Left renal cortex interstitium (tissue), 4 donors: ENCODE data around the gene CPAMD8. TPM values are rescaled to one million over a fixed set of nuclear protein-coding genes. Genes with fewer than 3 reads are reported as not detected.
"Not testable (repeated sequence)": the region's sequence is repeated elsewhere in the genome, so short reads cannot be mapped to it uniquely, and the experiment has no call there.

ENCODE experiments used
- DNase-seq, 4 donors: peaks; one replicate each; pipeline ENCODE4 v3.0.0-alpha.2; 2013; ENCODE audit warnings: low read depth in 4 of 4, low spot score in 2 of 4, missing footprints in 1 of 4
- polyA plus RNA-seq, 4 donors: library from polyadenylated mRNA; unstranded; fragments of 120-200 nt; gene quantifications; one replicate each; pipeline ENCODE4 v1.2.1, GENCODE V29; 2013; ENCODE audit not compliant: insufficient read length in 4 of 4

The CPAMD8 gene
- polyA plus RNA-seq, 4 donors = 32.8 to 61.5 (median 45.7) TPM

DNA sequence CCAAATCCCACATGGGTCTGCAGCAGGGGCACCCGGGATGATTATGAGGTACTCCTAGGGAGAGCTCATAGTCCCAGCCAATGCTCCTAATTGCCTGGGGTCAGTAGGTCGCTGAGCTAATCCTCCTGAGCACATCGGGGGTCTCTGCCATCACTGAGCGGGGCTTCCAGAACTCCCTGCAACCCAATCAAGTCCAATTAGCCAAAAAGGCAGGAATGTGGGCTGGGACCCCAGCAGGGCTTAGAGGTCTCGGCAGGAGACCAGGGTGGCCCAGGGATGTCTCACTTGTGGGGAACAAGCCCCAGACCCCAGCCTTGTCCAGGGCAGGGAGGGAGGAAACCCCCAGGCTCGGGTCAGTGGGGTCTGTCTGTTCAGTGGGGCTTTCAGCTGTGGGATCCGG, 17.1 kb upstream of the CPAMD8 start:
- DNase-seq = no peak

DNA sequence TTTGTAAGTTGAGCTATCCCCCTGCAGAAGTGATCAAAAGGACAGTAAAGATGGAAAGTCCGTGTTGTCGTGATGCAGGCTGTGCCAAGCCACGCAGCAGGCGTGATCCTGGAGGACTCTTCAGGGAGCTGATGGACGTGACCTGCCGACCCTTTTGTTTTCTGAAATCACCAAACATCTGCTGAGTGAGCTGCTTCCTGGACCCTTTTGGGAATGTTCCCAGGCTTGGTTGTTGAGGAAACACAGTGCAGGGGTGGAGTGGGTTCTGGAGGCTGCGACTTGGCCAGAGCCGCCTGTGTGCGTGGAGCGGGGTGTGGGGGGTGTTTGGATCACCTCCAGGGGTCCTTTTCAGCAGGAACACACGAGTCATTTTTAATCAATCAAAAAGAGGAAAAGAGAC, 15.4 kb upstream of the CPAMD8 start:
- DNase-seq = no peak

DNA sequence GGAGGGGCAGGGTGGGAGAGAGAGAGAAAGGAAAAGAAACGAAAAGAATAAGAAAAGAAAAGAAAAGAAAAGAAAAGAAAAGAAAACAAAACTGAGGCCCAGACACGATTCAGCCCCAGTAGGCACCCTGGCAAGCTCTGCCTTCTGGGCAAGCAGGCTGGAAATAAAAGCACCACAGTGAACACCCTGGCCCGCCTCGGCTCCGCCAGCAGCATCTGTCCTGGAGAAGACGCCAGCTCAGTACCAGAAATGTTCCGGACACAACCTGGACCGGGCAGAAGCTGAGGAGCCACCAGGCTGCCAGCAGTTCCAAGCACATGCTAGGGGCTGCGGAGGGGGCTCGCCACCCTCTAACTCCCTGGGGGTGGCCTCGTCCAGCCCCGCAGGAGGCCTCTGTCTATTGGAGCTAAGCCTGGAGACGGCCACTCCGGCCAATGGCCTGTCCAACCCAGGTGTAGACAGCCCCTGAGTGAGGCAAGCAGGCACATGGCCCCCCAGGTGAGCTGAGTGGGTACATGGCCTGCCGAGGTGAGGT, 11.4 kb upstream of the CPAMD8 start:
- no peak for DNase-seq

DNA sequence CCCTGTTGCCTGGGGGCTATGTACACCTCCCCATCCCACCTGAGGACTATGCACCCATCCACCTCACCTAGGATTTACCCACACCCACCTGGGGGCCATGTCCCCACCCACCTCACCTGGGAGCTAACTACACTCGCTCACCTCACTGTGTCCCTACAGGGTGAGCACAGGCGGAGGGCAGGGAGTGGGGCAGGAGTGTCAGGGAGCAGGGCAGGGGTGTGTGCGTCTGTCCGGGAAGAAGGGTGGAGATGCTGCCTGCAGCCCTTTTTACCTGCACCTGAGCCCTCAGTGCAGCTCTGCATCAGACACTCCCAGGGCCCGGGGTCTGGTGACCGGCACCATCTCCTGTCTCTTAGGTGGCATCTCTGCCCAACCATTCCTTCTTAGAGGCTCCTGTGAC, 10.6 kb upstream of the CPAMD8 start:
- no peak for DNase-seq

DNA sequence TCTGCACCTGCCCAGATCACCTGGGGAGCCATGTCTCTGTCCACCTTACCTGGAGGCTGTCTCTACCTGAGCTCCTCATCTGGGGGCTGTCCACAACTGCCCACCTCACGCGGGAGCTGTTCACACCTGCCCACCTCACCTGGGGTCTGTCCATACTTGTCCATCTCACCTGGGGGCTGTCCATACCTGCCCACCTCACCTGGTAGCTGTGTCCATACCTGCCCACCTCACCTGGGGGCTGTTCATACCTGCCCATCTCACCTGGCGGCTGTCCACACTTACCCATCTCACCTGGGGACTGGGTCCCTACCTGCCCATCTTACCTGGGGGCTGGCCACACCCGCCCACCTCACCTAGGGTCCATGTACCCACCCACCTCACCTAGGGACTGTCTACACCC, 10.0 kb upstream of the CPAMD8 start:
- DNase-seq = no peak

DNA sequence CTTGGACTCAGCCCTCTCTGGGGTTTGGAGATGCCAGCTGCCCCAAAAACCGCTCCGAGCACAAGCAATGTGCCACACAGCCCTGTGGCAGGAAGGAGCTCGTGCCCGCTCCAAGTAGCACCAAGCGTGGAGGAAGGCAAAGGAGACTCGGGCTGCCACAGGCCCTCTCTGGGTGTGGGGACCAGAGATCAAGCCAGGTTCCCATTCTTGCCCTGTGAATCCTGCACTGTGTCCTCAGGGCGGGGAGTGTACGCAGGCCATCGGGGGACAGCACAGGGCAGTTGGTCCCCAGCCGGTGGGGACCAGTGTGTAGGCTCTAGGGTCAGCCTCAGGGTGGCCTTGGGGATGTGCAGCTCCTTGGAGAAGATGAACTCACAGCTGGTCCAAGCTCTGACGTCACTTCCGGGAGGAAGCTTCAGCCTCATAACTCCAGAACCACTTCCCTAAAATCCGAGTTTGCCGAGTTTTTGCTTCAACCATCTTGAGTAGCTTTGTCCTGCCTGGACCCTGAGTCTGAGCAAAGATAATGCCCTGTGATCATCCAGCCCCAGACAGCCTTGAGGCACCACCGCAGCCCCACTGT, 9.3 kb upstream of the CPAMD8 start:
- no peak for DNase-seq

DNA sequence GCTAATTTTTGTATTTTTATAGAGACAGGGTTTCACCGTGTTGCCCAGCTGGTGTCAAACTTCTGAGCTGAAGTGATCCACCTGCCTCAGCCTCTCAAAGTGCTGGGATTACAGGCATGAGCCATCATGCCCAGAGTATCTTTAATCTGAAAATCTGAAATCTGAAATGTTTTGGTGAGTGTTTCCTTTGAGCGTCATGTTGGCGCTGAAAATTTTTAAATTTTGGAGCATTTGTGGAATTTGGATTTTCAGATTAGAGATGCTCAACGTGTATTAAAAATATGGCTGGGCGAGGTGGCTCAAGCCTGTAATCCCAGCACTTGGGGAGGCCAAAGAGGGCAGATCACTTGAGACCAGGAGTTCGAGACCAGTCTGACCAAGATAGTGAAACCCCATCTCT, 5.1 kb upstream of the CPAMD8 start:
- no peak for DNase-seq

DNA sequence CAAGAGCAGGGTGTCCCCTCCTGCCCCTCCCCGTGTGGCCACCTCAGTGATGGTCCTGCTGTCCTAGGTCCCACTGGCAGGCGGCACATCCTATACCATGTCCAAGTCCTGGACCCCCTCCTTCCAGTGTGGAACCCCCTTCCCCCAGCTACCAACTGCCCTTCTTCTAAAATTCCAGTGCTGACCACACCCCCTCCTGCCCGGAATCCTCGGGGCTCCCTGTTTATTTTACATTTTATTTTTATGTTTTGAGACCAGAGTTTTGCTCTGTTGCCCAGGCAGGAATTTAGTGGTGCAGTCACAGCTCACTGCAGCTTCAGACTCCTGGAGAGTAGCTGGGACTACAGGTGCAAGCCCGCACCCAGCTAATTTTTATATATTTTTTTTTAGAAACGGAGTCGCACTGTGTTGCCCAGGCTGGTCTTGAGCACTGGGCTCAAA, 945 bp upstream of the CPAMD8 start:
- DNase-seq = no peak

DNA sequence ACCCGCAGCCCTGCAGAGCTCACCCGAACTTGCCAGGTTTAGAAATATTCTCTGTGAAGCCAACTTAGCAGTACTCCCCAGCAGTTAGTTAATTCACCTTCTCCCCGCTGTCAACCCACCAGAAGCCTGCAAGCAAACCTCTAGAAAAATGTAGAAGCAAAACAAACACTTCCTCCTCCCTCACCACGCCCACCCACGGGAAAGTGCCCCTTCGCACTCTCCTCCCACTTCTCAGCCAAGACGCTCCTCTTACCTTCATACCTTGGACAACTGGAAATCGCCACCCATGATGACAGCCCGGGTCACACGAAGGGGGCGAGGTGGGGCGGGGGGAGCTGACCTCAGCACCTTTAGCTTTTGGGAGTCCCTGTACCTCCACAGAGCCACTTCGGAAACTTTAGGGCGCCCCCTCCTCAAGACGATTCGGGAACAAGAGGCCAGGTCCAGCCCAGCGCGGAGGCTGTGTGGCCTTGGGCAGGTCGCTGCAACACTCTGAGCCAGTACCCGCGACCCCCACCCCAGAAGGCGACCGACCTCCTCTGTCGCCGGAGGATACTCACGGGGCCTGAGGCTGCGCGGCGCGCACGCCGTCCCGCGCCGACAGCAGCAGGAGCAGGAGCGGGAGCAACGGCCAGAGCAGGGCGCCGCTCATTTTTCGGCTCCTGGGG, 485 bp downstream of the CPAMD8 start:
- DNase-seq = no peak

DNA sequence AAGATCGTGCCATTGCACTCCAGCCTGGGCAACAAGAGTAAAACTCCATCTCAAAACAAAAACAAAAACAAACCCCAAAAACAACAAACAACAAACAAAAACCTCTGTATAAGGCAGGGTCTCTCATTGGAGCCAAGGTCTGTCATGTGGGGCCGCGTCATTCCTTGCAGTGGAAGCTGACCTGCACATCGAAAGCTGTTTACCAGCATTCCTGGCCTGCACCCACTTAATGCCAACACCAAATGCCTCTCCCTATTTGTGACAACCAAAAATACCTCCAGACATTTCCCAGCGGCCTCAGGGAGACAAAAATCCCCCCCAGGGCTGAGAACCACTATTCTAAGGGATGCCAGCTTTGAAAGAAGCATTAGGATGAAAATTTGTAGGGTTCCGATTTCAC, 1.2 kb downstream of the CPAMD8 start:
- DNase-seq = no peak

DNA sequence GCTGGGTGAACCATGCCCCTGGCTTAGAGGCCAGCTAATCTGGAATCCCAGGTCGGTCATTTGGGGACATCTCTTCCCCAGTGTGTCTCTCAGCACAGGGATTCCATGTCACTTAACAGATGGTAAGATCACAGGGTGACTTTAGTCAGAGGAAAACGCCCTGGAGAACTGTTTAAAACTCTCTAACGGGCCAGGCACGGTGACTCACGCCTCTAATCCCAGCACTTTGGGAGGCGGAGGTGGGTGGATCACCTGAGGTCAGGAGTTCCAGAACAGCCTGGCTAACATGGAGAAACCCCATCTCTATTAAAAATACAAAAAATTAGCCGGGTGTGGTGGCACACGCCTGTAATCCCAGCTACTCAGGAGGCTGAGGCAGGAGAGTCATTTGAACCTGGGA, 1.7 kb downstream of the CPAMD8 start:
- DNase-seq = not testable (repeated sequence)

DNA sequence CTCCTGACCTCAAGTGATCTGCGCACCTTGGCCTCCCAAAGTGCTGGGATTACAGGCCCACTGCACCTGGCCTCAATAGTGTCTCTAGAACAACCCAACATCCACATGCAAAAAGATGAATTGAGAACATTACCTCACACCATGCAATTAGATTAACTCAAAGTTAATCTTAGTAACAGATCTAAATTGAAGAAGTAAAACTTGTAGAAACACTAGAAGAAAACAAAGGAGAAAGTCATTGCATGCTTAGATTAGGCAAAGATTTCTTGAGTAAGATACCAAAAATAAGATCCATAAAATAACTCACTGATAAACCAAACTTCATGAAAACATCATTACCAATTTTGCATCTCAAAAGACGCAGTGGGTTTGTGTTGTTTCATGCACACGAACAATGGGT, 2.8 kb downstream of the CPAMD8 start:
- DNase-seq = no peak

DNA sequence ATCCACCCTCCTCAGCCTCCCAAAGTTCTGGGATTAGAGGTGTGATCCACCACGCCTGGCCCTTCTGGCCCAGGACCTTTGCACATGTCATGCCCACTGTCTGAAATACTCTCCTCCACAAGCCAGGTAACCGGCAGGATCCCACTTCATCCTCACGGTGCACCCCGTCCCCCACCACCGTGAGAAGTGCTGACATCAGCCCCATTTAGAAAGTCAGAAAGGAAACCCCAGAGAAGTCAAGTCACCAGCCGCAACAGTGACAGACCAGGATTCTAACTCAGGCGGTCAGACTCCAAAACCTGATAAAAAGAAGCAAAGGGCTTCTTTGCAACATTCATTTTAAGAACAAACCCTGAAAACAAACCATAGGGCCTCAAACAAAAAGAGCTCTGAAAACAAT, 3.9 kb downstream of the CPAMD8 start:
- no peak for DNase-seq

DNA sequence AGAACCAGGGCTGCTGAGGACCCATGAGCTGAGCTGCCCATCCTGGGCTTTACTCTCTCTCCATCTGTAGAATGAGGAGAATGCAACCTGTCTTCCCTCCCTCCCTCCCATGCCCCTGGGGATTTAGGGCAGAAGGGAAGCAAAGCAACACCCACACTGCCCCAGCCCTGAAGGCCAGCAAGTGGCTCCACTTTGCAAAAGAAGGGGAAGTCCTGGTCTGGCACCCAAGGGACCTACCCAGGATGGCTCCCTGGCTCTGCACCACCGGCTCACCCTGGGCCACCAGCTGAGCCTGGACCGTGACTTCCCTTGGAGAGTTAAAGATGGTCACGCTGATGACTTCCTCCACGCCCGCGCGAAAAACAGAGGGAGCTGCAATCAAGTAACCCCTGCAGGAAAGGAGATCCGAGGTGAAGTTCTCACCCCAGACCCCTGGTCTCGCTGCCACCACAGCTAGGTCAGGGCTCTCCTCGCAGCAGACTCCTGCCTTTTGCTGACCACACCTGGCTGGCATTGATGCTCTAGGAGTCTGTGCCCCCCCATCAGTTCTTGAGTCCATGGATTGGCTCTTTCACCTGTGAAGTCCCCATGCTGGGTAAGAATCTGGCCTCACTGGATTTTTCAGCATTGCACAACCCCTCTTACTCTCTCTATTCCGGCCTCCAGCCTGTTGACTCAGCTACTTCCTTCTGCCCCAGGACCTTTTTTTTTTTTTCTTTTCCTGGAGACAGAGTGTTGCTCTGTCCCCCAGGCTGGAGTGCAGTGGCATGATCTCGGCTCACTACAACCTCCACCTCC, 4.6 kb downstream of the CPAMD8 start:
- DNase-seq = no peak

DNA sequence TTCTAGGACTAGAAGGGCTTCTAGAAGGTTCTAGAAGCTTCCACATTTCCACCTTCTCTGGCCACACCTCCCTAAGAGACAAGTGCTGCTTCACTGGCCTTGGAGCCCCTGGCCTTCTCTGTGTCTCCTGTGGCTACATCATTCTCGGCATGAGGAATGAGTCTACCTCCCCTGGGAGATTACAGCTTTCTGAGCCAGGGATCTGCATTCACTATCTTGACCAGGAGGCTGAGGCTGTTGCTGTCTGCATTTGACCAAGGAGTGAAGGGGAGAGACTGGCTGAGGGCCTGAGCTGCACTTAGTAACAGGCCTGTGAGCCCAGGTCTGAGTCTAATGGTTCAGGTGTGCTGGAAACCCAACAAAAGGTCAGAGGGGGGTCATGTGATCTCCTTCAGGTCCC, 5.3 kb downstream of the CPAMD8 start:
- no peak for DNase-seq

DNA sequence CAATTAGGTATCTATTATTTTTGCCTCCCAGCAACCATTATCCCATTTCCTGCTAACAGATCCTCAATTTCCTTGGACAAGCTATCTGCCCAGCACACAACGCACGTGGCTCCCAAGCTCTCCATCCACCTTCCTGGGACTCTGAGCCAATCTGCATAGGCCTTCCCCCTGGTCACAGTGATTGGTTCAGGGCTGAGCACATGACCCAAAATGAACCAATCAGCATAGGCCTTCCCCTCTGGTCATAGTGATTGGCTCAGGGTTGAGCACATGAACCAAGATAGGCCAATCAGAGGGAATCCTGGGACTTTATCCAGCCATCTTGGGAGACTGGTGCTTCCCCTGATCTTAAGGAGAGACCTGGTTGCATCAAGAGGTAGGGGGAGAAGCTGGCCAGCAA, 5.8 kb downstream of the CPAMD8 start:
- DNase-seq = no peak

DNA sequence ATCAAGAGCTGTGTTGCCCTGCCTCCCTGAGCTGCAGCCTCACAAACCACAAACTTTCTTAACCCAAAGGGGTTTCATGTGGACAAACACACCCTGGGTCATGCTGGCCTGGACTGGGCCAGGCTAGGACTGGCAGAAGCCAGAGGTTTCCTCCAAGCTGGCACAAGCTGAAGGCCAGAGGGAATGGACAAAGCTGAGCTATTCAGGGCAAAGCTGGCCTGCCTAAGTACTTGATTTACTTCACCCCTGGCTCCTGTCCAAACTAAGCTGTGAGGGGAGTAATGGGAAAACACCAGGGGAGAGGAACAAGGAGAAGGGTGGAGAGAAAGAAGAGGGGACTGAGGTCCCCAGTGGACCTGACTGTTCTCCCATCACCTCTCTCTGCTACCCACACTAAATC, 6.2 kb downstream of the CPAMD8 start:
- DNase-seq = no peak

DNA sequence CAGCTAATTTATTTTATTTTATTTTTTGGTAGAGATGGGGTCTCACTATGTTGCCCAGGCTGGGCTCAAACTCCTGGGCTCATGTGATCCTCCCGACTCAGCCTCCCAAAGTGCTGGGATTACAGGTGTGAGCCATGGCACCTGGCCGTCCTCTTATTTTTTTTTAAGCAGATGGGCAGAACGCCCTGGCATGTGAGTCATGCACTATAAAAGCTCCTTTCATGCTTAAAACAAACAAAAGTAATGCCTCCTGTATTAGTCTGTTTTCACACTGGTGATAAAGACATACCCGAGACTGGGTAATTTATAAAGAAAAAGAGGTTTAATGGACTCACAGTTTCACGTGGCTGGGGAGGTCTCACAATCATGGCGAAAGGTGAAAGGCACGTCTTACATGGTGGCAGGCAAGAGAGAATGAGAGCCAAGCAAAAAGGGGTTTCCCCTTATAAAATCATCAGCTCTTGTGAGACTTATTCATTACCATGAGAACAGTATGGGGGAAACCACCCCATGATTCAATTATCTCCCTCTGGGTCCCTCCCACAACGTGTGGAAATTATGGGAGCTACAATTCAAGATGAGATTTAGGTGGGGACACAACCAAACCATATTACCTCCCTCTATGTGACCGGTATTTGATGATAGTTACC, 12.3 kb downstream of the CPAMD8 start:
- not testable (repeated sequence) for DNase-seq

DNA sequence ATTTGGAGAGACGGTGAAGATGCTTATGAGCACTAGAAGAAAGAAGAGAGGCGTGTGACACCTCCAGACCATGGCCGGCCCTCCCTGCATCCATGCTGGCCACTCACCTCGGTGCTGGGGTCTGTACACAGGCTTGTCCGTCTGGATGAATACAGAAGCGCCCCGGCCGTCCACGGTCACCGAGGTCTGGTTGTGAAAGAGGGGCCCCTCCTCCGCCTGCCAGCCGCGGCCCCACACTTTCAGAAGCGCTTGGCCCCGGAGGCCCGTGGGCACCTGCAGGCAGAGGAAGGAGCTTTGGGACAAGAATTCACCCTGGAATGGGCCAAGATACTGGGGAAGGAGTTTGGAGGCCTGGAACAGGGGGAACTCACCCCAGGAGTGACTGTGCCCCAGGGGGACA, 15.1 kb downstream of the CPAMD8 start:
- no peak for DNase-seq

DNA sequence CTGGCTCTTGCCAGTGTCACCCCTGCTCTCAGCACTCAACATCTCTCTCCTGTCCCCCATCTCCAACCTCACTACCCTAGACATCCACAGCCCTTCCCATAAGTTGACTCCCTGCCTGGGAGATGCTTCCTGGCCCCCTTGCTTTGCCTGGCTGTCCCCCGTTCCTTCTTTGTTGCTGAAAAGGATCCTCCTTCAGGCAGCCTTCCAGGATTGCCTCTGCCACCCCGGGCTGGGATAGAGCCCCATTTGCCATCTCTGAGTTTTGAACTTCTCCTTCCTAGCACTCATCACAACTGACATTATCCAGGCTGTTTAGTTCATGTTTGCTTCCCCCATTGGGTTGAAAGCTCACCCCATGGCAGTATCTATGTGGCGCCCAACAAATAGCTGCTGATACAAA, 20.0 kb downstream of the CPAMD8 start:
- DNase-seq = no peak

DNA sequence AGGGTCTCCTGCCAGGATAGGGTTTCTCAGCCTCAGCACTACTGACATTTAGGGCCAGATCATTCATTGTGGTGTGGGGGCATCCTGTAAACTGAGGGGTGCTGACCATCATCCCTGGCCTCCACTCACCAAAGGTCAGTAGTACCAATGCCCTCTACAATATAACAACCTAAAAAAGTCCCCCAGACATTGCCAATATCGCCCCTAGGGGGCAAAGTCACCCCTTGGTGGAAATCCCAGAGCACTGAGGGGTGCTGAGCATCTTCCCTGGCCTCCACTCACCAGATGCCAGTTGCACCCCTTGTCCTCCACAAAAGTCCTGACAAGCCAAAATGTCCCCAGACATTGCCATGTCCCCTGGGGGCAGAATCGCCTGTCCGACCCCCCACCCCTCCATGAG, 21.6 kb downstream of the CPAMD8 start:
- DNase-seq = no peak
